ENCODE results near the gene CUTA.

DNA sequence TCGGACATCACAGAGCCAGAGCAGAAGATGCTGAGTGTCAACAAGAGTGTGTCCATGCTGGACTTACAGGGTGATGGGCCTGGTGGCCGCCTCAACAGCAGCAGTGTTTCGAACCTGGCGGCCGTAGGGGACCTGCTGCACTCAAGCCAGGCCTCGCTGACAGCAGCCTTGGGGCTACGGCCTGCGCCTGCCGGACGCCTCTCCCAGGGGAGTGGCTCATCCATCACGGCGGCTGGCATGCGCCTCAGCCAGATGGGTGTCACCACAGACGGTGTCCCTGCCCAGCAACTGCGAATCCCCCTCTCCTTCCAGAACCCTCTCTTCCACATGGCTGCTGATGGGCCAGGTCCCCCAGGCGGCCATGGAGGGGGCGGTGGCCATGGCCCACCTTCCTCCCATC lies 25.1 kb upstream of the CUTA start:
- TF ChIP-seq, protein P1, sequence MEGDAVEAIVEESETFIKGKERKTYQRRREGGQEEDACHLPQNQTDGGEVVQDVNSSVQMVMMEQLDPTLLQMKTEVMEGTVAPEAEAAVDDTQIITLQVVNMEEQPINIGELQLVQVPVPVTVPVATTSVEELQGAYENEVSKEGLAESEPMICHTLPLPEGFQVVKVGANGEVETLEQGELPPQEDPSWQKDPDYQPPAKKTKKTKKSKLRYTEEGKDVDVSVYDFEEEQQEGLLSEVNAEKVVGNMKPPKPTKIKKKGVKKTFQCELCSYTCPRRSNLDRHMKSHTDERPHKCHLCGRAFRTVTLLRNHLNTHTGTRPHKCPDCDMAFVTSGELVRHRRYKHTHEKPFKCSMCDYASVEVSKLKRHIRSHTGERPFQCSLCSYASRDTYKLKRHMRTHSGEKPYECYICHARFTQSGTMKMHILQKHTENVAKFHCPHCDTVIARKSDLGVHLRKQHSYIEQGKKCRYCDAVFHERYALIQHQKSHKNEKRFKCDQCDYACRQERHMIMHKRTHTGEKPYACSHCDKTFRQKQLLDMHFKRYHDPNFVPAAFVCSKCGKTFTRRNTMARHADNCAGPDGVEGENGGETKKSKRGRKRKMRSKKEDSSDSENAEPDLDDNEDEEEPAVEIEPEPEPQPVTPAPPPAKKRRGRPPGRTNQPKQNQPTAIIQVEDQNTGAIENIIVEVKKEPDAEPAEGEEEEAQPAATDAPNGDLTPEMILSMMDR (IDR thresholded peaks at IDR 0.05) = no peak
- no peak for TF ChIP-seq POLR2A (IDR thresholded peaks at IDR 0.05)

All from testis (tissue), 2 donors.